GM21619 (cell line): ENCODE data around the gene PRKCA.

Experiments
- ATAC-seq: cut with Tn5 transposase; IDR thresholded peaks from one replicate; pipeline ENCODE4 v1.9.1; 2021; ENCODE audit not compliant: unreplicated experiment

Gene PRKCA

GRCh38 chr17:66750116-66750515 is 447.7 kb downstream of the PRKCA start:
- ATAC-seq = no peak

- ATAC-seq = no peak
Measured at GRCh38 chr17:66750781-66751543, 448.5 kb downstream of the PRKCA start.

GRCh38 chr17:66751771-66752170 is 449.4 kb downstream of the PRKCA start:
- ATAC-seq = no peak

GRCh38 chr17:66752411-66752810 is 450.0 kb downstream of the PRKCA start:
- ATAC-seq = no peak

GRCh38 chr17:66753126-66753920 is 450.9 kb downstream of the PRKCA start:
- ATAC-seq = no peak

DNA sequence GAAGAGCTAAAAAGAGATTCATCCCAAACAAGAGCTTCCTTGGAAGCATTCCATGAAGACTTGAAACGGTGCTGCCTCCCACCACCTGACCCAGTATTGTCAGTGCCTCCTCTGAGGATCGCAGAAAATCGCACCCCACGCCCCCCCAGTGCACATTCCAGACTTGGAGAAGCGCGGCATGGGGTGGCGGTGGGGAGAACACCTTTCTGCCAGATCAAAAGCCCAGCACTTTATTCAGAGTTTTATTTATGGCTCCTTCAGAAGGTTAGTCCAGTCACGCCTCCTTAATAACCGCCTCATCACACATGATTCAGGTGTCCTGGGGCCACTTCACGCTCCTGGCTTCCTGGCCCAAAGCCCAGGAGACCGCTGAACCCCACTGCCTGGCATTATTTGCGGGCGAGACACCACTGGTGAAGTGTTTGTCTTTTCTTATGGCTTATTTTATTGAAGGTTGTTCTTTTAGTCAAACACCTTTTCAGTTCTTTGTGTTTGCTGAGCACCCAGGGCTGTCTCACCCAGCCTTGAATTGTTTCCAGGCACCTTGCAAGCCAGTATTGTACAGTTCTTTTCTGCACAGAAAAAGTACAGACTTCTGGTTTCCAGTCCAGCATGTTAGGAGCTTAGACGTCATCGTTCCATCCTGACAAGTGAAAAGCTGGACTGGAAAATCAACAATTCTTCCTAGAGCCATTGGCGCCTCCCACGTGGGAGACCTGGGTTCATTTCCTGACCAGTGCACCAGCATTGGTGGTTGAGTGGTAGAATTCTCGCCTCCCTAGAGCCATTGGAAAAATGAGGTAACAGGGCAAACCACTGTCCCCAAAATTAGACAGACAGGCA is 452.9 kb downstream of the PRKCA start:
- no peak for ATAC-seq

DNA sequence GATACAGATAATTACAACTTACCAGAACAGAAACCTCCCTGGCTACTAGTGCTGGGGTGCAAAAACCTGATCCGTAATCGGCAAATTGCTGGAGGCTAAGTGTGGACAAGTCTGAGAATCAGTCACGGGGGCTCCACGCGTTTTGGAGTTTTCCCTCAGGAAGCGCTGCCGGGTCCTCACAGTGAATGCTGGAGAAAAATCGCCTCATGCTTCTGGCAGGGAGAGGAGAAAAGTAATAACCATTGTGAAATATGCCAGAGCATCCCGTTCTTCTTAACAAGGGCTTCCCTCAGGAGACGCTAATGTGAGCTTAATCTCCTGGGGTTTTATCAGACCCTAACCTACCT is 453.5 kb downstream of the PRKCA start:
- ATAC-seq = no peak

- ATAC-seq = no peak
Measured at GRCh38 chr17:66760324-66760723, 457.9 kb downstream of the PRKCA start.

GRCh38 chr17:66762276-66762675 is 459.9 kb downstream of the PRKCA start:
- ATAC-seq = no peak

DNA sequence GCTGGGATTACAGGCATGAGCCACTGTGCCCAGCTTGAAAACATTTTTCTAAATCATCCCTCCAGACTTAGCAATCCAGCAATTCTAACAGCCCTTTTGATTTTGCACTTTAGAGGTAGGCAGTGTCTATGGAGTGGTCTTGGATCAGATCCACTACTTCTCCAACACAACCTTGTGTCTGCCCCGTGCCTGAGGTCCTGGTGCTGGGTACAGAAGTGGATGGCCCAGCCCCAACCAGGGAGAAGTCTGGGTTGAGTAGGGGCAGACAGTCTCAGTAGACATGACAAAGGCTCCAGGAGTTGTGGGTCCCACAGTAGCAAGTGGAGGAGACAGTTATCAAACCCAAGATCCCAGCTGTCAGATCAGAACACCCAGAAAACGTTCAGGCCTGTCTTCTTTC is 460.6 kb downstream of the PRKCA start:
- ATAC-seq = no peak

DNA sequence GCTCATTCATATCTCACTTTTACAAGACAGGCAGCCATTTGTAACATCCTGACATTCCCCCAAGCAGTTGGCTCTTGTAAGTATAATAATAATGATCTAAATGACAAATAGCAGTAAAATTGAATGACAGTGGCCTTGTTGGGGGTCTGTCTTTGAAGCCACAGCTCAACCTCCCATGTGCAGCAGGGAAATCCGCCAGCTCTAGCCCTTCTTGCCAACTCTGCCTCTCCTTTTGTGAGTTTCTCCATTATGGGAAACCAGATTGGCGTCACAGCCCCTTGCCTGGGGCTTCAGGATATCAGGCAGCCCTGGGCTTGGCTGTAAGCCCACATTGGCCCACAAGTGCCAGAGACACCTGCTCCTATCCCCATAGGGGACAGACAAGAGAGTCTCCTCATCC is 462.1 kb downstream of the PRKCA start:
- ATAC-seq = no peak

DNA sequence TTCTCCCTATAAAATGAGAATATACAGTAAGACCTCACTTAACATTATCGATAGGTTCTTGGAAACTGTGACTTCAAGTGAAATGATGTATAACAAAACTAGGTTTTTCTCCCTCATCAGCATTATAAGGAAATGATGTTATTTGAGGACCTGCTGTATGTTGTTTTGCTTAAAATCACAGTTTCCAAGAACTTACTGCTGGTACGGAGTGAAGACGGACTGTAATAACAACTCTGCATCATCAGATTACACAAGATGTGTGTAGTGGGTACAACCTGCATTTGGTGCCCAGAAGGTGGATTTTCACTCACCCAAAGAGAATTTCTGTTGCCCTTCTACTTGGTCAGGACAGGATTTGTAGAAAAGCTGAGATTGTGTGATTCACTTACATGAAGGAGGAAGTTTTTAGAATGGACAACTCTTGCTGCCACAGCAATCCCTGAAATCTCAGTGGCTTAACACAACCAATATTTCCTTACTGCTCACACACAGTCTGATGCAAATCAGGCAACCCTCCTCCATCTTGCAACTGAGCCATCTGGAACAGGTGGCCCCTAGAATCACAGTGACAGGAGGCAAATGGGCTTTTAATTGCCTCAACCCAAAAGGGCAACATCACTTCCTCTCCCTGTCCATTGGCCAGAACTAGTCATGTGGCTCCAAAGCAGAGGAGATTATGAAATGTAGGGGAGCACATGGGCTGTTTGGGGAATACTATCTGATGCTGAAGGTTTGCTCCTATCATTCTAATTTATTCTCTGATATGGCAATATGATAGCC is 464.9 kb downstream of the PRKCA start:
- no peak for ATAC-seq

GRCh38 chr17:66769911-66770310 is 467.5 kb downstream of the PRKCA start:
- no peak for ATAC-seq

- no peak for ATAC-seq
Measured at GRCh38 chr17:66772148-66772812, 469.9 kb downstream of the PRKCA start.

DNA sequence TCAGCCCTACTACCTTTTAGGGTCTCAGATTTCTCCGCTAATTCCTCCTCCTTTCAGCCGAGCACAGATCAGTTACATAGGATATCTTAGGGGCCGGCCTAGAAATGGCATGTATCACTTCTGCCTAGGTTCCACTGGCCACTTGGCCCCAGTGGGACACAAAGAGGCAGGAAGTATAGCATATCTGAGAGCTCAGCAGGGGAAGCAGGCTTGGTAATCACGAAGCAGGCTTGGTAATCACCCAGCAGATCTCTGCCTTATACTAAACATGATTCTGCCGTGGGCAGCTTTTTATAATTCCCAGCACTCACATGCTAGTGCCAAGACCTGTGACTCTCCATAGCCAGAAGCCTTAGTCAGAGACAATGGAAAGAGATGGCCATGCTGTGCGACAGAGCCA is 472.9 kb downstream of the PRKCA start:
- ATAC-seq = no peak

GRCh38 chr17:66775881-66776400 is 473.5 kb downstream of the PRKCA start:
- ATAC-seq = no peak

DNA sequence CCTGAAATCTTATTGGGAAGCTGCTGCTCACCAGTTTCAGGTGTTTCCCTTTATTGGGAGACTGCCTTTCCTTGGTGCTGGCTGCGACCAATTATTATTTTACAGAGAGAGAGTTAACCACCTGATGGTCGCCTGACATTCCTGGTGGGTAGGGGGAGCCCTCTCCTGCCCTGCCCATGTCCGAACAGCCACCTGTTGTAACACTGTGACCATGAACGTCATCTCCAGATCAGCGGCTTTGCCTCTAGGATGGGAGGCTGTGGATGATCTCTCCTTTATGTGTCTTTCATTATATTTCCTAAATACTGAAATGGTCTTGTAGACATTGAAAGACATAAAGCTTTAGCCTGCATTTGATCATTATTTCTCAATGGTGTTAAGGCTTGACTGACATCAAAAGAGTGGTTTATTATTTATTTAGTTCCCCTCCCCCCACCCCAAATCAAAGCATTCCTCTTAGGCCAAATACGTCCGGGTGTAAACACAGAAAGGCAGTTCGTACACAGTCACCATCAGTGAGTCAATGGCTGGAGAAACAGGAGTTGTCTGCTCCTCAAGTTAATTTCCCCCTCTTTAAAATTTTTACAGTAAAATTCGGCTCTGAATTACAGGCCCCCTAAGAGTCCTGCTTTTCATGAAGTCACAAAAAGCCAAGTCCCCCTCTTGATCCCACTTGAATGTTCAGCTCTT is 474.7 kb downstream of the PRKCA start:
- ATAC-seq = no peak

DNA sequence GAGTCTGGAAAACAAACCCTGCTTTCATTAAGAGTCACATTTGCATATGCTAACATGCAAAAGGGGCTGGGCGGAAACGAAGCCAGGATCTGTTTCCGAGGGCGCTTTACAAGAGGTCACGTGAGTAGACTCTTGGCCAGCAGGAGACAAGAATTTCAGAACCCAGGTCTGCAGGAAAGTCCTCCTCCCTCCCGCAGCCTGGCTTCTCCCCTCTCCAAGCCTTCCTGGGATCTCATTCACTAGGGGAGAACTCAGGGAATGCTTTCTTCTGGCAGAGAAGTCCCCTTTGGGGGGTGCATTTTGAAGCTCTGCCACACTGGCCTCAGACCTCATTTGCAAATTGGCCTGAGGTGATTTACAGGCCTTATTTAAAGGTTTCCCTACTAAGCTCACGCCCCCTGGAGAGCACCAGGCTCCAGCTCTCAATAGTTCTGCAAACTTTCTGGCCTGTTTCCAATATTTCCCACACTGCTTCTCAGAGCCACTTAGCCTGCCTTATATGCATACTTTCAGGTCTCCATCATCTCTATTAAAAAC is 475.3 kb downstream of the PRKCA start:
- ATAC-seq = no peak

DNA sequence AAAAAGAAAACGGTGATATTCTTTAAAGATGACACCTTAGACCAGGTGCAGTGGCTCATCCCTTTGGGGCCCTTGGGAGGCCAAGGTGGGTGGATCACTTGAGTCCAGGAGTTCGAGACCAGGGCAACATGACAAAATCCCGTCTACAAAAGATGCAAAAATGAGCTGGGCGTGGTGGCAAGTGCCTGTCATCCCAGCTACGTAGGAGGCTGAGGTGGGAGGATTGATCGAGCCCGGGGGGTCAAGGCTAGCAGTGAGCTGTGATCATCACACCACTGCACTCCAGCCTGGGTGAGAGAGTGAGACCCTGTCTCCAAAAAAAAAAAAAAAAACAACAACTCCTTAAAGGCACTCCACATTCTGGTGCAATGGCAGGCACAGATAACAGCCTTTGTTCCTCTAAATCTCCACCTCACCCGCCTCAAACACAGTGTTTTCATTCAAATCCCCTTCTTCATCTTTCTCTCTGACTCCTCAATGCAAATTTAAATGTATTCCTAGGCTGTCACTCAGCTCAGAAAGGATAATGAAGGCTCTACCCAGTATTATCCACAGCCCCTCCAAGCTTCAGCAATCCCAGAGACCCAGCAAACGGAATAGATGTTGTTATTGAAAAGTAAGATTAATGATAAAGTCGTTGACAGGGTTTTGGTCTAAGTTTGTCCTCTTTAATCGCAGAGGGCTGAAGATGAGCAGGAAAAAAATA is 476.3 kb downstream of the PRKCA start:
- ATAC-seq = no peak
